GM18951 (cell line): Measurements from ENCODE around the gene ATP13A5.

Source experiments
- POLR2A ChIP-seq: IDR thresholded peaks from 4 replicates; pipeline ENCODE4 v1.6.1; 2011; ENCODE audit warnings: mild to moderate bottlenecking; ENCODE audit not compliant: insufficient read length, insufficient read depth; ENCODE audit errors: extremely low read depth
- in situ Hi-C: fragments of 300-500 bp; cut with MboI; formaldehyde crosslinking; loops from one replicate; pipeline ENCODE4 v1.12.0; 2022; ENCODE audit warnings: low sequenced_read_pairs, mixed read lengths, inconsistent platforms; ENCODE audit not compliant: unreplicated experiment

The ATP13A5 gene, protein sequence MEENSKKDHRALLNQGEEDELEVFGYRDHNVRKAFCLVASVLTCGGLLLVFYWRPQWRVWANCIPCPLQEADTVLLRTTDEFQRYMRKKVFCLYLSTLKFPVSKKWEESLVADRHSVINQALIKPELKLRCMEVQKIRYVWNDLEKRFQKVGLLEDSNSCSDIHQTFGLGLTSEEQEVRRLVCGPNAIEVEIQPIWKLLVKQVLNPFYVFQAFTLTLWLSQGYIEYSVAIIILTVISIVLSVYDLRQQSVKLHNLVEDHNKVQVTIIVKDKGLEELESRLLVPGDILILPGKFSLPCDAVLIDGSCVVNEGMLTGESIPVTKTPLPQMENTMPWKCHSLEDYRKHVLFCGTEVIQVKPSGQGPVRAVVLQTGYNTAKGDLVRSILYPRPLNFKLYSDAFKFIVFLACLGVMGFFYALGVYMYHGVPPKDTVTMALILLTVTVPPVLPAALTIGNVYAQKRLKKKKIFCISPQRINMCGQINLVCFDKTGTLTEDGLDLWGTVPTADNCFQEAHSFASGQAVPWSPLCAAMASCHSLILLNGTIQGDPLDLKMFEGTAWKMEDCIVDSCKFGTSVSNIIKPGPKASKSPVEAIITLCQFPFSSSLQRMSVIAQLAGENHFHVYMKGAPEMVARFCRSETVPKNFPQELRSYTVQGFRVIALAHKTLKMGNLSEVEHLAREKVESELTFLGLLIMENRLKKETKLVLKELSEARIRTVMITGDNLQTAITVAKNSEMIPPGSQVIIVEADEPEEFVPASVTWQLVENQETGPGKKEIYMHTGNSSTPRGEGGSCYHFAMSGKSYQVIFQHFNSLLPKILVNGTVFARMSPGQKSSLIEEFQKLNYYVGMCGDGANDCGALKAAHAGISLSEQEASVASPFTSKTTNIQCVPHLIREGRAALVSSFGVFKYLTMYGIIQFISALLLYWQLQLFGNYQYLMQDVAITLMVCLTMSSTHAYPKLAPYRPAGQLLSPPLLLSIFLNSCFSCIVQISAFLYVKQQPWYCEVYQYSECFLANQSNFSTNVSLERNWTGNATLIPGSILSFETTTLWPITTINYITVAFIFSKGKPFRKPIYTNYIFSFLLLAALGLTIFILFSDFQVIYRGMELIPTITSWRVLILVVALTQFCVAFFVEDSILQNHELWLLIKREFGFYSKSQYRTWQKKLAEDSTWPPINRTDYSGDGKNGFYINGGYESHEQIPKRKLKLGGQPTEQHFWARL

DNA sequence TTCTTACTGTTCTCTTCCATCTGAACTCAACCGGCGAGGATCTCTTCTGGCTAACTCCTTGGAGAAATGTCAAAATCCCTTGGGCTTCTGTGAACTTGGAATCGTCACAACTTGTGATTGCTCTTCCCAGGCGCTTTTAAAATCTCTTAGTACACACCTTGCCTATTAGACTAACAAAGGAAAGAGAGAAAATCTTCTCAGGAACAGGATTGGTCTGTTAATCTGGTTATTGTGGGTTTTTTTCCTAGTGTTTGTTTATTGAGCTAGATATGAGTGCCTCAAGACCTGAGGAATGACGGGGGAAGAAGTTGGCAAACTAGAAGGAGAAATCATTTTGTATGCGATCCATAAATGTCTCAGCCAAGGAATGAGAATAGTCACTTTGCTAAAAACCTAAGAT lies at the start of gene ATP13A5:
Gene ATP13A5 (minus strand): TSS at position 48 of the 400 bp plus-strand sequence. CDS start 28 bp downstream, at position 20.
- TF ChIP-seq POLR2A, result no peak
- in situ Hi-C loops, result no loop called here

DNA sequence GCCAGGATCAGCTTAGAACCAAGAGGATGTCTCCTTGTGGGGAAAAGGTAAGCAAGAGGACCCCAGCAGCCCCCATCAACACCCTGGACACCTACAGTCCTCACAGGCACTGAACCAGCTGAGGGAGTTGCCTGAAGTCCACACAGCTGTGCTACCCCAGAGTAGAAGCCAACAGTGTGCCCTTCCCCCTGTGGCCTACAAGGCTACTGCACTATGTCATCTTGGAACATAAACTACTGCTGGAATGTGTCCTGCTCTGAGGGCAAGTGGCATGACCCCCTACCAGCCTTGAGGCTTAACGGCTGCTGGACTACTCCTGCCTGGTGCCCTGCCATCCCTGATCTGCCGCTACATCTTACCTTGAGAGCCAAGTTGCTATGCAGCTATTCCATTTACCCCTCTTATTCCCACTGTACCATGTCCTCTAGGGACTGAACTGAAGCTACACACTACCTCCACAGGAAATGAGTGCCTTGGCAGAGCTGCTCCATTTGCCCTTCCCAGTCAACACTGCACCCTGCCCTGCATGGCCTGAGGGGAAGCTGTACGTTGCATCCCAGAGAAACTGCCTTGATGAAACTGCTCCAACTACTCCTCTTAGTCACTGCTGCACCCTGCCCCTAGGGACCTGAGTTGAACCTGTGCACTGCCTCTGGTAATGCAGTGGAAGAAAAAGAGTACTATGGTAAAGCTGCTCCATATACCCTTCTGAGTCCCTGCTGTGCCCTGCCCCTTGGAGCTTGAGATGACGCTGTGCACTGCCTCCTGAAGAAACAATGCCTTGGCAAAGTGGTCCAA lies 40.2 kb upstream of the ATP13A5 start:
- TF ChIP-seq POLR2A, result no peak
- in situ Hi-C loops, result no loop called here

DNA sequence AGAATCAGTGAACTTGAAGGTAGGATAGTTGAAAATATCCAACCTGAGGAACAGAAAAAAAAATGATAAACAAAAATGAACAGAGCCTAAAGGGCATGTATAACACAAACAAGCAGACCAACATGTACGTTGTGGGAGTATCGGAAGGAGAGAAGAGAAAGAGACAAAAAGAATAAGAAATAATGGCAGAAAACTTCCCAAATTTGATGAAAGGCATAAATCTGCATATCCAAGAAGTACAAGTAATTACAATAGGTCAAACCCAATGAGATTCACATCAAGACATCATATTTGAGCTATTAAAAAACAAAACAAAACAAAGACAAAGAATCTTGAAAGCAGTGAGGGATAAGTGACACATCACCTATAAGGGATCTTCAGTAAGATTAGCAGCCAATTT lies 38.1 kb upstream of the ATP13A5 start:
- TF ChIP-seq POLR2A, result no peak
- in situ Hi-C loops, result no loop called here

DNA sequence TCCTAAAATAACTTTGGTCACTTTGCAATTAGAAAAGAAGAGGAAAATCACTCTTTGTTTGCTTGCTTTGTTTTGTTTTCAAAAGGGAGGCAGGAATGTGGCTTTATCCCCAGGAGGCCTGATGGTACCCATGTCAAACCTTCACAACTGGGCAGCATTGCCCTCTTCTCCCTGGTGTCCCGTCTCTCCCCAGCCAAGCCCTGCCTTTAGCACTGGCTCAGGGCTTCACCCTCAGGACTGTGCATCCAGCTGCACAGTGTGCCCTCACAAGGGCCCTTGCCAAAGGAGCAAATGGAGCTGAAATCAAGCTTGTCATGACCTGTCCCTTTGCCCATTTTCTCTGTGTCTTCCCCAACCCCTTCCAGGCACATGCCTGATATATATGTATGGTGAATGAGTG lies 29.1 kb upstream of the ATP13A5 start:
- in situ Hi-C loops, result no loop called here
- no peak for TF ChIP-seq POLR2A

DNA sequence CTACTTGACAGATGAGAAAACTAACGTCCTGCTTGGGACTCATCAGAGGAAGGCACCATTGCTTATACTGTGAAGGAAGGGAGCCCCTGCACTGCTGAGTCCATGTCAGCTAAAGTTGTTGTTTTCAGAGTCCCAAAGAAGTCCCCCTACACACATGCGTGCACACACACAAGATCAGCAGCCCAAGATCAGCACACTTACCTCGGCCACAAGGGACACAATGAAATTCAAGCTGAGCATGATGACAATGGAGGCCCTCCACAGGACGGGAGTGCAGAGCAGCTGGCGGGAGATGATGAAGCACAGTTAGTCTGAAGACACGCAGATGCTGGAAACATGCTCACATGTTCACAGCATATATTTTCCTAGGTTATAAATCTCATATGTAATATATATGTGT lies 28.6 kb upstream of the ATP13A5 start:
- in situ Hi-C loops, result no loop called here
- TF ChIP-seq POLR2A, result no peak

DNA sequence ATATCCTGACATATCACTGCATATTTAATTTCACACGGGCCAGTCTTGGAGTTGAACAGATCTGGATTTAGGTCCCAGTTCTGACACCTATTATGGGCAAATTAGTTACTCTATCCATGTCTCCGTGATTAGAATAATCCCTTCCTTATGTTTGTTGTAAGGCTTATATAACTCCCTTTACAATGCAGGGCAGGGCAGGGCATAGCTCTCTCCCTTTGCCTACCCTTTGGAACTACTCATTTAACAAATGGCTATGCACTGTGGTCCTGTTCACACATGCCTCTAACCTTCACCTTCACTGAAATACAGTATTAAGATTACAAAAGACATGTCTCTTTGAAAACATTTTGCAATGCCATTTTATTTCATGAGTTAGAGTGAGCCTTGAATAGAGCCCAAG lies 24.8 kb upstream of the ATP13A5 start:
- in situ Hi-C loops, result no loop called here
- TF ChIP-seq POLR2A, result no peak

DNA sequence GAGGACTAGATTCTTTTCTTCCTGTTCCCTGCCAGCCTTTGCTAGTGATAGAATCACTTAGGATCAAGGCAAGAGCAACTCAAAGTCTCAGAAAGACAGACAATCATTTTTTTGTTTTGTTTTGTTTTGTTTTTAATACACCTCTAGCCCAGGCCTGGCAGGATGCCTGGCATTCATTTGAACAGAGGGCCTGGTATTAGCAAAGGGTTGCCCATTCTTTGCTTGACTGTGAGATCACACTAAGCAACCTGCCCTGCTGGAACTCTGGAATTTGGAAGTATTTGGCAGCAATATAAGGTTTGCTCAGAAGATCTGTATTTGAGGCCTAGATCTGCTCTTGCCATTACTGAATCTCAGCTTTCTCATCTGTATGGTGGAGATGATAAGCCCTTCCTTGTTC lies 21.8 kb upstream of the ATP13A5 start:
- in situ Hi-C loops, result no loop called here
- no peak for TF ChIP-seq POLR2A

DNA sequence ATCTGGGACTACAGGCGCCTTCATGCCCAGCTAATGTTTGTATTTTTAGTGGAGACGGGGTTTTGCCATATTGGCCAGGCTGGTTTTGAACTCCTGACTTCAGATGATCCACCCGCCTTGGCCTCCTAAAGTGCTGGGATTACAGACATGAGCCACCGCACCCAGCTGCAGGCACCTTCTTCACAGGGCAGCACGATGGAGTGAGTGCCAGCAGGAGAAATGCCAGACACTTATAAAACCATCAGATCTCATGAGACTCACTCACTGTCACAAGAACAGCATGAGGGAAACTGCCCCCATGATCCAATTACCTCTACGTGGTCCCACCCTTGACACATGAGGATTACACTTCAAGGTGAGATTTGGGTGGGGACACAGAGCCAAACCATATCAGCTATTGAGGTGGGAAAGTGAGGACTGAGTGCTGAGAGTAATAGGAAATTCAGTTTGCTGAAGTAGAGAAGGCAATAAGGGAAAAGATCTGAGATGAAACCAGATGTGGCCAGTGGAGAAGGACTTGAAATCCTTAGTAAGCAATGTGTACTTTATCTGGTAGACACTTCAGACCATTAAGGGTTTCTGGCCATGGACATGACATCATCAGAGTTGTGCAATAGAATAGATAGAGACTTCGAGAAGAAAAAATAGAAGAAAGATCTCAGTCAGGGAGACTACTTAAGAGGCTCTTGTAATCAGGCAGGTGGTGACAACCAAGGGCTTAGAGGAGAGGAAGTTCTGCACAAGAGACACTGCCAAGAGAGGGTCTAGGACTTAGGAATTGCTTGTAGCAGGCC lies 18.1 kb upstream of the ATP13A5 start:
- TF ChIP-seq POLR2A, result no peak
- in situ Hi-C loops, result no loop called here

DNA sequence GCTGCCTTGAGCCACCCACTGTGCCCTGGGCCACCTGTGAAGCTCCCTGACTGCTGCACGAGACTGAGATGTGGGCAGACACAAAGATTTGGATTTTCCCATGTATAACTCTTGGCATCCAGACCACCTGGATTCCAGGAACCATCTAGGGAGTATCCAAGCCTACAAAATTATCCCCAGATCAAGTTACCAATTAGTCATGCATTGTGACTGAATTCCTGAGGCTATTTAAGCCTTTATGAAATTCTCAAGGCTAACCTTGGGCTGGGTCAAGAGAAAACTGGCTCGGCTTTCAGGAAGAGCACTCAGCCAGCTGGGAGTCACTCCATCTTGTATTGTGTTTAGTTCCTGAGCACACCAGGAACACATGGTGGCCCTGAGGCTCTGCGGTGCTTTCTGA lies 13.3 kb upstream of the ATP13A5 start:
- in situ Hi-C loops, result no loop called here

DNA sequence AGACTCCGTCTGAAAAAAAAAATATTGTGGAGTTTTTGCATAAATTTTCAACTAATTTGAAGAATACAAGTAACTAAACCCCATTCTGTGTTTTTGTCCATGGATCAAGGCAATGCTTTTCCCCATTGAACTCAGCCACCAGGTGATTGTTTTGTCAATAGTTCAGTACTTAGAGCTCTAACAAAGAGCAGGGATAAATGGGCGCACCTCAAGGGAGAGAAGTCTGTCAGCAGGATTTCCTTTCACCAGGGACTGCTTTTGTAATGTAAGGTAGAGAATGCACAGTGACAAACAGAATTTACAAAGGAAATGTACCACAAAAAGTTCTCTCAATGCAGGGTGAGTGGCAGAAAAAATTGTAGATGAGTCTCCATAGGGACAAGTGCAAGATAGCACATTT lies 10.8 kb upstream of the ATP13A5 start:
- in situ Hi-C loops, result no loop called here
- no peak for TF ChIP-seq POLR2A

More for the DNA sequence above, 13.3 kb upstream of the ATP13A5 start:
- TF ChIP-seq POLR2A, result no peak

DNA sequence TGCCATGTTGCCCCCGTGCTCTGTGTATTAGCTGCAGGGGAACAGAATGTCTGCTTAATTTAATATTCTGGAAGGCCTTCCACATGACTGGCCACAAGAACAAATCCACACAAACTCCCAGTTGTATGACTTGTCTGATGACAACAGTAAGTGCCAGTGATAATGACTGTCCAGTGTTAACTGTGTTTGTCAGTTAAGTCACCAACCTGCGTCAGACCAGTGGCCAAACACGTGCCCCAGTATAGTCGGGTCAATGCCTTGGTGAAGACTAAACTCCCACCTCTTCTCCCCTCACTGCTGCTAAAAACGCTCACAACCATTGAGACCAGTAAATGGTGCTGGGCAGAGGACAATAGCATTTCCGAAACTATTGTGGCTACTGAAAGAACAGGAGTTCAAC lies 9.8 kb upstream of the ATP13A5 start:
- TF ChIP-seq POLR2A, result no peak
- in situ Hi-C loops, result no loop called here

DNA sequence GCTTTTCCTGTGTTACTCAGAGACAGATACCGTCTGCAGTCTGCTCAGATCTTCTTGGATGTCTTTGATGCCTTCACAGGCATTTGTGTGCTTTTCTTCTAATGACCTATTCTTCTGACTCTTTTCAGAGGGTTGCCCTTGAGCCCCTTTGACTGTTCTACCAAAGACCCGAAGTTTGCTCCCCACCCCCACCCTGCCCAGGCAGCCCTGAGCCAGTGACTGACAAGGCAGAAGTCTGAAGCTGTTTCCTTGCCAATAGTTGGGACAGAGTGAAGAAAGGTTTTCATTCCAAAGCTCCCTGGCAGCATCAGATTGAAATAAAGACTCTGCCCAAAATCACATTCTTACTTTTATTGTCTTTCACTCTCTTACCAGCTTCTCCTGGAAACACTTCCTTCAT lies 9.0 kb upstream of the ATP13A5 start:
- no peak for TF ChIP-seq POLR2A
- in situ Hi-C loops, result no loop called here
